ENCODE measurements around the gene TMIGD1. TPM values are rescaled to one million over a fixed set of nuclear protein-coding genes. Genes with fewer than 3 reads are reported as not detected.

Gene TMIGD1
- total RNA-seq, 1 experiment from 2014 or later: not detected

DNA sequence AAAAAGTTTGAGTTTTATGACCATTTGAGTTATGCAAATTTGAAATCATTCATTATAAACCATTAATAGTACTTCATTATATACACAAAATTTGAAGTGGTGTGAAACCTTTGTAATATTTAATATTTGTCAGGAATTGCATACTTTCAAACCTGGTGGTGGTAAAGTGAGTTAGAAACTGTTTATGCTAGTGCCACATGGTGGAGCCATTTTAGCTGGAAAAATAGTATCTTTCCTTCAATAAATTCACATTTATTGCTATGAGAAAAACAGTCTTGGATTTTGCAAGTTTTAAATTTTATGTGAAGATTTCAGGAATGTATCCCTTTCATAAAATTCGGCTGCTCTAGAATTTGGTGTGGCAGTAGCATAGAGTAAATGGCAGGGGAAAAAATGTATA lies 34.9 kb downstream of the TMIGD1 start:
- Histone ChIP-seq H2AFZ (ENCODE audit: low read length) (0 out of 2 replicates have a peak overlapping the region, but pooled peaks have one; percentile 11), H3K36me3 (ENCODE audit: insufficient read depth, low read length) (no peaks in the 10 kb centered on the region), H3K4me3 (ENCODE audit: low read length) (no peak overlapping the region), H3K27me3 (ENCODE audit: low read length) (no peaks in the 10 kb centered on the region), H3K4me1 (ENCODE audit: low read length) (peaks cover 39% of the 10 kb centered on the region), H3K79me2 (ENCODE audit: low read length) (no peaks in the 10 kb centered on the region), H4K20me1 (ENCODE audit: insufficient read depth, low read depth, low read length) (no peaks in the 10 kb centered on the region), H3K9ac (ENCODE audit: low read length) (no peak overlapping the region), H3K4me2 (ENCODE audit: low read depth, low read length, poor library complexity, severe bottlenecking) (no peak overlapping the region), H3K9me3 (ENCODE audit: low read length) (no peaks in the 10 kb centered on the region), H3K9me2 (replicated peaks; ENCODE audit: insufficient read depth, low read length) (no peaks in the 10 kb centered on the region), H3K27ac (ENCODE audit: low read length) (no peak overlapping the region; the same call in 1 of the 2 replicates)
- no peak for DNase-seq

DNA sequence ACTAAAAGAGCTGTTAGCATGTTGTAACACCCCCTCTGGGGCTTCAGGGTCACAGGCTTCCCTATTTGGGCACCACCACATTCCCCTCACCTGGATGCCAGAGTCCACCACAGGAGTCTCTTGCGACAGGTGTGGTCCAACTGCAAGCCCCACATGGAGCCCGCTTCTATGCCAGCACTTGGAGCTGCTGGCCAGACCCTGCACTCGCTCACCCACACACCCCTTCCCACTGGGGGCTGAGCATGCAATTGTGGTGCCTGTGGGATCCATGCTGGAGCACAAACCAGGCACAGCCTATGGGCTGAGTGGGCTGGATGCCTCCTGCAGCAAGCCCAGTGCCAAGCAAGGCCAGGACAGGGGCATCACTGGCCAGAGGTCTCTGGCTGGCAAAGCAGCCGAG lies 36.1 kb downstream of the TMIGD1 start:
- Histone ChIP-seq H3K27ac (ENCODE audit: low read length) (no peak overlapping the region), H2AFZ (ENCODE audit: low read length) (no peak overlapping the region), H3K27me3 (ENCODE audit: low read length) (no peaks in the 10 kb centered on the region), H4K20me1 (ENCODE audit: insufficient read depth, low read depth, low read length) (no peaks in the 10 kb centered on the region), H3K4me1 (ENCODE audit: low read length) (peaks cover 52% of the 10 kb centered on the region), H3K9me2 (replicated peaks; ENCODE audit: insufficient read depth, low read length) (no peaks in the 10 kb centered on the region), H3K9me3 (ENCODE audit: low read length) (no peaks in the 10 kb centered on the region), H3K79me2 (ENCODE audit: low read length) (no peaks in the 10 kb centered on the region), H3K4me2 (ENCODE audit: low read depth, low read length, poor library complexity, severe bottlenecking) (no peak overlapping the region), H3K36me3 (ENCODE audit: insufficient read depth, low read length) (no peaks in the 10 kb centered on the region), H3K9ac (ENCODE audit: low read length) (no peak overlapping the region), H3K4me3 (ENCODE audit: low read length) (no peak overlapping the region)
- DNase-seq: no peak

DNA sequence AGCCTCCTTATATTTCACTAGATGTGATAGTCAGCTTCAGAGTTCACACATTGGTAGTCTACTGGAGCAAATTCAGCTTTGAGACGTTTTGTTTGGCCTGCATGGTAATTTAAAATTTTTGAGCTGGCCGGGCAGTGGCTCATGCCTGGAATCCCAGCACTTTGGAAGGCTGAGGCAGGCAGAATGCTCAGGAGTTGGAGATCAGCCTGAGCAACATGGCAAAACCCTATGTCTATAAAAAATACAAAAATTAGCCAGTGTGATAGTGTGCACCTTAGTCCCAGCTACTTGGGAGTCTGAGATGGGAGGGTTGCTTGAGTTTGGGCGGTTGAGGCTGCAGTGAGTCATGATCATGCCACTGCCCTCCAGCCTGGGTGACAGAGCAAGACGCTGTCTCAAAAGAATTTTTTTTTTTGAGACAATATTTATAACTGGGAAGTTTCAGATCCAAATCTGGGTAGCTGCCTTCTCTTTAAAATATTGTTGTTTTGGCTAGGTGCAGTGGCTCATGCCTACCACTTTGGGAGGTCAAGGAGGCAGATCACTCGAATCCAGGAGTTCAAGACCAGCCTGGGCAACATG lies 37.3 kb downstream of the TMIGD1 start:
- Histone ChIP-seq H3K9ac (ENCODE audit: low read length) (no peak overlapping the region), H4K20me1 (ENCODE audit: insufficient read depth, low read depth, low read length) (no peaks in the 10 kb centered on the region), H3K27ac (ENCODE audit: low read length) (no peak overlapping the region), H2AFZ (ENCODE audit: low read length) (no peak overlapping the region), H3K4me3 (ENCODE audit: low read length) (no peak overlapping the region), H3K9me2 (replicated peaks; ENCODE audit: insufficient read depth, low read length) (no peaks in the 10 kb centered on the region), H3K4me1 (ENCODE audit: low read length) (peaks cover 59% of the 10 kb centered on the region), H3K27me3 (ENCODE audit: low read length) (no peaks in the 10 kb centered on the region), H3K9me3 (ENCODE audit: low read length) (no peaks in the 10 kb centered on the region), H3K4me2 (ENCODE audit: low read depth, low read length, poor library complexity, severe bottlenecking) (no peak overlapping the region), H3K79me2 (ENCODE audit: low read length) (peaks cover 2% of the 10 kb centered on the region; the same call in 1 of the 2 replicates), H3K36me3 (ENCODE audit: insufficient read depth, low read length) (no peaks in the 10 kb centered on the region)
- no peak for DNase-seq

DNA sequence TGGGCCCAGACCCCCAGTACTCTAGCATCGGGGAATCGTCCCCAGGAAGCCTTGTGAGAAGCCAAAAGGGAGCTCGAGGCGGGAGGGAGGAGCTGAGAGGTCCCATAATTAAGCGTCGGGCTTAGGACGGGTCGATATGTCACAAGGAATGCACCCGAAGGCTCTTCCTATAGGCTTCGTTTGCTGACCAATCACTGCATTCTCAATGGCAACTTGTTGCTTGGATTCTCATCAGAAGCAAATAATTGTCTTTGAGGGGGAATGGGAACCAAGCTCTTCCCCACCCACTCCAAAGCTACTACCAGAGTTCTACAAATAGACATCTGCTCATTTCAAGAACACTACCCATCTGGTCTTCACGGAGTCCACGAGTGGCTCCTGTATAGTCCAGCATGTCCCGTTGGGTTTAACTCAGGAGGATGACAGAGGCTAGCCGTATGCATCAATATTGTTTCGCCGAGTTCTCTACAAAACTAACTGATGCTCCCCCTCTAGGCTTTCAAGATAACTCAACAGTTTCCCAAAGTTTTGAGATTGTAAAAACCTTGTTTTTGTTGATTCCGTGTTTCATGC lies 41.5 kb downstream of the TMIGD1 start:
- peak; percentile 70 for DNase-seq
- no peaks in the 10 kb centered on the region for H3K9me2 ChIP-seq (replicated peaks; ENCODE audit: insufficient read depth, low read length)
- H3K4me3 ChIP-seq (ENCODE audit: low read length): peak overlapping the region; percentile 85
- H3K4me1 ChIP-seq (ENCODE audit: low read length): peaks cover 42% of the 10 kb centered on the region
- H3K27me3 ChIP-seq (ENCODE audit: low read length): no peaks in the 10 kb centered on the region
- peak overlapping the region; percentile 90 for H3K4me2 ChIP-seq (ENCODE audit: low read depth, low read length, poor library complexity, severe bottlenecking)
- H3K27ac ChIP-seq (ENCODE audit: low read length): peak overlapping the region; percentile 49; the same call in 1 of the 2 replicates
- peaks cover 19% of the 10 kb centered on the region for H3K36me3 ChIP-seq (ENCODE audit: insufficient read depth, low read length)
- no peaks in the 10 kb centered on the region for H3K9me3 ChIP-seq (ENCODE audit: low read length)
- H3K9ac ChIP-seq (ENCODE audit: low read length): peak overlapping the region; percentile 95
- peak overlapping the region; percentile 94 for H2AFZ ChIP-seq (ENCODE audit: low read length)
- no peaks in the 10 kb centered on the region for H4K20me1 ChIP-seq (ENCODE audit: insufficient read depth, low read depth, low read length)
- H3K79me2 ChIP-seq (ENCODE audit: low read length): peaks cover 28% of the 10 kb centered on the region

DNA sequence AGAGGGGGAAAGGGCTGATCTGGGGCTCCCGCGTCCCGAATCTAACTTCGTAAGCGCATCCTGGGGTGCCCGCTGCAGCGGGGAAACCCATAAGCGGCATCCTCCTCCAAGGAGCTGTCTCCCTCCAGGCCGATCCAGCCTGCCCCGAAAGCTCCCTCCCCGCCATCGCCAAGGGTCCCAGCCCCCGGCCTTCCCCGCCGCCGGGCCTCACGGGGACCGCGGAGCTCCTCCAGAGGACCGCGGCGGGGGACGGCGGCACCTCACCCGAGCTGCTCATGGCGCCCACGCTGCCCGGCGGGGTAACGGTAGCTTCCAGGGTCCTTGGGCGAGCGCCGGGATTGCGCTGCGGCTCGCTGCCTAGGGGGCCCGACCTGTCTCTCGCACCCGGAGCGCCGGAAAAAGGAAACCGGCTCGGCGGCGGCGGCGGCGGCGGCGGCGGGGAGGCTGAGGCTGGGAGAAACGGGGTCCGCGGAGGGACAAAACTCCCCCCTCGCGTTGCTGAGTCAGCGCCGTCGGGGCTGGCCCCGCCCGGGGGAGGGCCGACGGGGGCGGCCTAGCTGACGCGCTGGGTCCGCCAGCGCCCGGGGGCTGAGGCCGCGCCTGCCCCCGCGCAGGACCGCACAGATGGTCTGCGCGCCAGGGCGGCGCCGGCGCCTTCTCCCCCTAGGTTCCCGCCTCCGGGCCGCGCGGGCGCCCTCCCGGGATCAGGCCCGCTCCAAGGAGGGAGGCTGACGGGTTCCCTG lies 42.1 kb downstream of the TMIGD1 start, which contains the start of gene BLMH:
TSS of gene BLMH (minus strand) at position 402 of the 743 bp plus-strand sequence. CDS start at position 277, 125 bp downstream.
- Histone ChIP-seq H3K4me2 (ENCODE audit: low read depth, low read length, poor library complexity, severe bottlenecking) (peak within 1 kb of the TSS; percentile 90), H3K4me1 (ENCODE audit: low read length) (peaks cover 39% of the 10 kb centered on the region), H3K9me3 (ENCODE audit: low read length) (no peaks in the 10 kb centered on the region), H4K20me1 (ENCODE audit: insufficient read depth, low read depth, low read length) (no peaks in the 10 kb centered on the region), H3K79me2 (ENCODE audit: low read length) (peaks cover 28% of the 10 kb centered on the region), H3K9me2 (replicated peaks; ENCODE audit: insufficient read depth, low read length) (no peaks in the 10 kb centered on the region), H3K27me3 (ENCODE audit: low read length) (no peaks in the 10 kb centered on the region), H3K27ac (ENCODE audit: low read length) (peak within 1 kb of the TSS; percentile 72), H3K36me3 (ENCODE audit: insufficient read depth, low read length) (peaks cover 23% of the 10 kb centered on the region), H3K4me3 (ENCODE audit: low read length) (peak within 1 kb of the TSS; percentile 85), H3K9ac (ENCODE audit: low read length) (peak within 1 kb of the TSS; percentile 95), H2AFZ (ENCODE audit: low read length) (peak within 1 kb of the TSS; percentile 94)
- DNase-seq: peak; percentile 93

DNA sequence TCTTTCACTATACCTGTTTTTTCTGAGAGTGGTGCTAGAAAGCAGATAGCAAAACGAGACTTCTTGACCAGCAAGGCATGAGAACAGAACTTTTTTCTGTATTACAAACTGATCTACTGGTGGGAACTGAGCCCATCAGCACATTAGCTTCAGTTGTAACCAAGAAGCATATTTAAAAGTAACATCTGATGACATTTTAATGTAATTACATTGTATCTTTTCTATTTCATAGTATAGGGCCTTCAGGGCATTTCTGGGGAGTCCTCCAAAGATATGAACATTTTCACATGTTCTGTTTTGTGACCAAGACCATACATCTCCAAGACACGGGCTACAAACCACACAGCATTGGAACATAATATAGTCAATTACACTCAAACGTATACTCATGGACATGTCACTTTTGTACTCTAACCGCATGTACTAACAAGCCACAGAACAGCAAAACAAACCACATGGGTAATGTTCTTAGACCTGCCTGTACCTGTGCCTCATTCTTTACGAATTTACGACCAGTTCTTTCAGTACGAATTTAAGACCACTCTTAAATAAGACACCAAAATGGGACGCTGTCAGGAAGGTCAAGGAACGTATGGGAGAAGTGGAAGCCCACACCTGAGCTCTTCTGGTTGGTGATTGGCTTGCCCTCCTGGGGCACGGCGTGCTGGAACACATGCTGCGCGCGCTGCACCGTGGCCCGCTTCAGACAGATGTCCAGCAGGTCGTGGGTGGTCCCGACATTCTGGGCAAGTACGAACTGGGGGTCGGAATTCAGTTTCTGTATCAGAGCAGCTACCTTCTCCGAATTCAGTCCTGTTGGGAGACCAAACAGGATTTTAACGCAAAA lies 42.9 kb downstream of the TMIGD1 start:
- H3K9me2 ChIP-seq (replicated peaks; ENCODE audit: insufficient read depth, low read length): no peaks in the 10 kb centered on the region

DNA sequence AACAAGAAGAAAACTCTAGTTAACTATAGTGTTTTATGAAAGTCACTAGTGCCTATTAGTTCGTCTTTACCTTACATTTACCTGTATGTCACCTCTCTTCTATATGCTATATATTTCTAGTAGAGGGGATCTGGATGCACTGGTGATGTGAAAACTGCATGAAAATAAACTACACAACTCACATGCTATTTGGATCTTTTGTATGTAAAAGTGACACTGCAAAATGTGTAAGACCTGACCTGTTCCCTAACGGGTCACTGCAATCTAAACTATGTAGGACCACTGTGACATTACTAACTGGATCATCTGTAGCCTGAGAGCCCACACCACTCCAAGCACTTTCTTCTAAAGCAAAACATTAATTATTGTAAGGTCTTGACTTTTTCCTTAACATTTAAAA lies 43.8 kb downstream of the TMIGD1 start:
- DNase-seq: no peak
- H3K4me1 ChIP-seq (ENCODE audit: low read length): peaks cover 39% of the 10 kb centered on the region
- H3K4me3 ChIP-seq (ENCODE audit: low read length): peak overlapping the region; percentile 85
- no peak overlapping the region for H2AFZ ChIP-seq (ENCODE audit: low read length)
- no peaks in the 10 kb centered on the region for H3K27me3 ChIP-seq (ENCODE audit: low read length)
- peak overlapping the region; percentile 95 for H3K9ac ChIP-seq (ENCODE audit: low read length)
- peak overlapping the region; percentile 72; the same call in 1 of the 2 replicates for H3K27ac ChIP-seq (ENCODE audit: low read length)
- H4K20me1 ChIP-seq (ENCODE audit: insufficient read depth, low read depth, low read length): no peaks in the 10 kb centered on the region
- peaks cover 36% of the 10 kb centered on the region for H3K36me3 ChIP-seq (ENCODE audit: insufficient read depth, low read length)
- peaks cover 34% of the 10 kb centered on the region for H3K79me2 ChIP-seq (ENCODE audit: low read length)
- peak overlapping the region; percentile 90 for H3K4me2 ChIP-seq (ENCODE audit: low read depth, low read length, poor library complexity, severe bottlenecking)
- no peaks in the 10 kb centered on the region for H3K9me3 ChIP-seq (ENCODE audit: low read length)
- no peaks in the 10 kb centered on the region for H3K9me2 ChIP-seq (replicated peaks; ENCODE audit: insufficient read depth, low read length)

More for the DNA sequence above, 42.9 kb downstream of the TMIGD1 start:
- Histone ChIP-seq H3K9ac (ENCODE audit: low read length) (peak overlapping the region; percentile 95), H2AFZ (ENCODE audit: low read length) (peak overlapping the region; percentile 47; the same call in 1 of the 2 replicates), H3K4me2 (ENCODE audit: low read depth, low read length, poor library complexity, severe bottlenecking) (peak overlapping the region; percentile 90), H3K4me1 (ENCODE audit: low read length) (peaks cover 39% of the 10 kb centered on the region), H4K20me1 (ENCODE audit: insufficient read depth, low read depth, low read length) (no peaks in the 10 kb centered on the region), H3K36me3 (ENCODE audit: insufficient read depth, low read length) (peaks cover 28% of the 10 kb centered on the region), H3K27ac (ENCODE audit: low read length) (peak overlapping the region; percentile 72), H3K4me3 (ENCODE audit: low read length) (peak overlapping the region; percentile 85), H3K27me3 (ENCODE audit: low read length) (no peaks in the 10 kb centered on the region), H3K9me3 (ENCODE audit: low read length) (no peaks in the 10 kb centered on the region), H3K79me2 (ENCODE audit: low read length) (peaks cover 33% of the 10 kb centered on the region)
- peak; percentile 81 for DNase-seq

All from Karpas-422 (cell line).